Kidney (tissue), 14 donors: Measurements from ENCODE around the gene GDNF. TPM values are rescaled to one million over a fixed set of nuclear protein-coding genes. Genes with fewer than 3 reads are reported as not detected.

Source experiments
- DNase-seq, 5 donors: peaks; one replicate each; pipeline ENCODE4 v3.0.0-alpha.2; 2013 to 2020
- FAIRE-seq: peaks from 2 replicates; lab custom pipeline; 2012; peaks lifted over from hg19 to GRCh38; lab: Jason Lieb, UNC
- H3K27ac ChIP-seq, 2 donors: one replicate each; pipeline ENCODE4 v1.7.0; 2013; ENCODE audit warnings: low read depth in 2 of 2, low read length in 2 of 2, inconsistent platforms in 1 of 2
- H3K27me3 ChIP-seq: one replicate; pipeline ENCODE4 v1.7.1; 2013; ENCODE audit warnings: low read length, inconsistent platforms; ENCODE audit not compliant: control insufficient read depth, insufficient read depth
- H3K36me3 ChIP-seq, 3 donors: one replicate each; pipeline versions ENCODE4 v1.7.0 to v1.7.1; 2013; ENCODE audit warnings: low read length in 3 of 3, control low read depth in 1 of 3, inconsistent platforms in 1 of 3; ENCODE audit not compliant: insufficient read depth in 3 of 3, control insufficient read depth in 2 of 3
- H3K4me1 ChIP-seq, 3 donors: one replicate each; pipeline versions ENCODE4 v1.7.0 to v1.7.1; 2013; ENCODE audit warnings: low read length in 3 of 3, inconsistent platforms in 1 of 3, low read depth in 1 of 3; ENCODE audit not compliant: control insufficient read depth in 2 of 3, insufficient read depth in 2 of 3
- H3K4me3 ChIP-seq, 3 donors: one replicate each; pipeline versions ENCODE4 v1.7.0 to v1.8.1; 2013; ENCODE audit warnings: low read length in 3 of 3, control low read depth in 1 of 3, inconsistent platforms in 1 of 3
- H3K9ac ChIP-seq, 3 donors: one replicate each; pipeline versions ENCODE4 v1.7.0 to v1.7.1; 2013; ENCODE audit warnings: low read length in 3 of 3, control low read depth in 1 of 3, inconsistent platforms in 1 of 3
- H3K9me3 ChIP-seq, 3 donors: one replicate each; pipeline versions ENCODE4 v1.7.0 to v1.7.1; 2013; ENCODE audit warnings: low read length in 3 of 3, control low read depth in 1 of 3, inconsistent platforms in 1 of 3; ENCODE audit not compliant: control insufficient read depth in 2 of 3, insufficient read depth in 1 of 3
- CTCF ChIP-seq: IDR thresholded peaks from 3 replicates; pipeline ENCODE4 v1.5.1; 2012; ENCODE audit warnings: mild to moderate bottlenecking, moderate library complexity, borderline replicate concordance; ENCODE audit not compliant: insufficient read depth; ENCODE audit errors: extremely low read depth
- intact Hi-C: fragments of 100-400 bp; cut with DNase I; formaldehyde crosslinking; loops from one replicate; pipeline ENCODE4 v1.11.1; 2022
- polyA plus RNA-seq: library from polyadenylated mRNA; stranded (reverse); fragments of 350-450 nt; fragmentation: Illumina TruSeq; extraction: RNeasy Lipid Tissue Mini Kit (QIAGEN cat#74804); gene quantifications from one replicate; pipeline ENCODE4 v1.2.3, GENCODE V29; 2014; ENCODE audit warnings: low read depth, low replicate concordance; ENCODE audit not compliant: insufficient read depth
- total RNA-seq: library from RNA; stranded (reverse); fragmentation: NEBNext Ultra II Directional; extraction: Animal tissue kit (Norgen Biotek cat#: 25700); gene quantifications from one replicate; pipeline ENCODE4 v1.2.1, GENCODE V29; 2021
- donor health status: control.
- donor health status: control.
- donor health status: control.
- donor health status: control.
- donor health status: control.
- donor health status: DM: yes; HTN: yes; CAD: no.
- donor health status: Normal renal cell carcinoma (clear cell type).

The GDNF gene
- total and polyA plus RNA-seq, 2 donors from 2014 or later: 0.34 to 0.88 TPM

- H3K4me3 ChIP-seq: no peak overlapping the region
- intact Hi-C loops: no loop called here
- DNase-seq (no peak), FAIRE-seq (no peak)
- no peak for TF ChIP-seq CTCF
- peaks cover 0 to 4% (median 0%) of the 10 kb centered on the region in 3 donors for H3K9me3 ChIP-seq
- H3K4me1 ChIP-seq: no peaks in the 10 kb centered on the region
- no peak overlapping the region for H3K9ac ChIP-seq
- no peak overlapping the region for H3K27ac ChIP-seq
- no peaks in the 10 kb centered on the region for H3K36me3 ChIP-seq
- no peaks in the 10 kb centered on the region for H3K27me3 ChIP-seq
Observed at GRCh38 chr5:37773809-37774208, 66.0 kb downstream of the GDNF start.

- Histone ChIP-seq H3K36me3 (no peaks in the 10 kb centered on the region), H3K4me1 (no peaks in the 10 kb centered on the region), H3K27me3 (no peaks in the 10 kb centered on the region), H3K27ac (no peak overlapping the region), H3K4me3 (no peak overlapping the region), H3K9ac (no peak overlapping the region), H3K9me3 (peaks cover 0 to 4% (median 0%) of the 10 kb centered on the region in 3 donors)
- DNase-seq: no peak
- FAIRE-seq: no peak
- no peak for TF ChIP-seq CTCF
- intact Hi-C loops: no loop called here
Observed at GRCh38 chr5:37772255-37772654, 67.6 kb downstream of the GDNF start.

- DNase-seq (no peak), FAIRE-seq (no peak)
- Histone ChIP-seq H3K9me3 (peaks cover 0 to 4% (median 0%) of the 10 kb centered on the region in 3 donors), H3K4me3 (no peak overlapping the region), H3K36me3 (no peaks in the 10 kb centered on the region), H3K4me1 (no peaks in the 10 kb centered on the region), H3K9ac (no peak overlapping the region), H3K27me3 (no peaks in the 10 kb centered on the region), H3K27ac (no peak overlapping the region)
- intact Hi-C loops: no loop called here
- no peak for TF ChIP-seq CTCF
Observed at GRCh38 chr5:37771731-37772130, 68.1 kb downstream of the GDNF start.

GRCh38 chr5:37771203-37771611, 68.6 kb downstream of the GDNF start:
- no peaks in the 10 kb centered on the region for H3K36me3 ChIP-seq
- H3K9ac ChIP-seq: no peak overlapping the region
- H3K4me3 ChIP-seq: no peak overlapping the region
- H3K4me1 ChIP-seq: no peaks in the 10 kb centered on the region
- H3K27me3 ChIP-seq: no peaks in the 10 kb centered on the region
- H3K9me3 ChIP-seq: peaks cover 0 to 4% (median 0%) of the 10 kb centered on the region in 3 donors
- no peak for TF ChIP-seq CTCF
- FAIRE-seq (no peak), DNase-seq (no peak)
- H3K27ac ChIP-seq: no peak overlapping the region
- intact Hi-C loops: no loop called here
